Measurements from ENCODE around the gene DNPEP. TPM values are rescaled to one million over a fixed set of nuclear protein-coding genes. Genes with fewer than 3 reads are reported as not detected.

The DNPEP gene
- total and polyA plus RNA-seq, 2 donors (not counting 3 experiments of a cell fraction or from before 2014, with no cell fraction given), result 40.4 to 77.5 TPM

DNA sequence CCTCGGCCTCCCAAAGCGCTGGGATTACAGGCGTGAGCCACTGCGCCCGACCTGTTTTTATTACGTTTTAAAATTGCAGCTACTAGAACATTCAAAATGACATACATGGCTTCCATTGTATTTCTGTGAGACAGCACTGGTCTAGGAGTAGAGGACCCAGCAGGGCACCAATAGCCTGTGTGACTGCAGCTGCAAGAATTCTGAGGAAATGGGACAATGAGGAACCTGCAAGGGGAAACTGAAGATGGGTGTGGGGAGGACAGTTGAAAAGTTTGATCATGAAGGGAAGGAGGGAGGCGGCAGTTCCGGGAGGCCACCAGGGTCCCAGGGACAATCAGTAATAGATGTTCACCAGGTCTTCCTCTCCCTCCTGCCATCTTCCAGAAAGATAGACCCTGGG is 13.9 kb upstream of the DNPEP start:
- Histone ChIP-seq H3K4me3 (replicated peaks in 1 of 3; ENCODE audit: insufficient read depth in 1 of 3, low read depth in 1 of 3, low read length in 3 of 3) (no peak overlapping the region), H3K79me2 (ENCODE audit: control insufficient read depth, insufficient read depth, low read length) (no peaks in the 10 kb centered on the region), H3K9me3 (replicated peaks; ENCODE audit: control insufficient read depth, insufficient read depth, low read length) (no peaks in the 10 kb centered on the region), H2AFZ (ENCODE audit: low read depth, low read length) (no peak overlapping the region), H3K4me1 (ENCODE audit: control insufficient read depth, extremely low read depth, insufficient read depth, low read length) (no peaks in the 10 kb centered on the region), H3K36me3 (ENCODE audit: control insufficient read depth in 2 of 2, extremely low read depth in 1 of 2, insufficient read depth in 2 of 2, low read length in 2 of 2) (no peaks in the 10 kb centered on the region), H3K27ac (ENCODE audit: insufficient read depth, low read depth, low read length) (no peak overlapping the region), H3K27me3 (ENCODE audit: control insufficient read depth in 2 of 2, insufficient read depth in 2 of 2, low read length in 2 of 2) (peaks cover 0 to 1% of the 10 kb centered on the region in 2 experiments), H3K9ac (replicated peaks; ENCODE audit: extremely low read depth, insufficient read depth, low read length) (no peak overlapping the region), H3K4me2 (ENCODE audit: insufficient read depth, low read length) (no peak overlapping the region), H4K20me1 (replicated peaks; ENCODE audit: control insufficient read depth, extremely low read depth, insufficient read depth, low read length) (no peaks in the 10 kb centered on the region), H3K9me1 (replicated peaks; ENCODE audit: control insufficient read depth, extremely low read depth, insufficient read depth, low read length) (no peaks in the 10 kb centered on the region)
- DNase-seq (ENCODE audit: low read depth, low spot score), result no peak
- ChIA-PET CTCF (interaction anchor here (1.6 to 5.7 kb wide), 5 partner anchors 11 to 159 kb away, joined by 7 to 329 read pairs (median 41); partner anchors contain the start of gene DNPEP), POLR2A (interaction anchor here (0.5 to 1.6 kb wide), 2 partner anchors 14 to 128 kb away, joined by 4 to 5 read pairs; no protein-coding TSS in a partner anchor)
- TF ChIP-seq GATA2 (IDR thresholded peaks at IDR 0.05; ENCODE audit: insufficient read depth, insufficient read length, low read depth, low read length) (no peak), FOS (IDR thresholded peaks at IDR 0.05; ENCODE audit: borderline replicate concordance, insufficient read depth, low read length) (no peak), POLR2AphosphoS5 (IDR thresholded peaks at IDR 0.05; ENCODE audit: insufficient read depth, low read depth, low read length) (no peak), POLR2A (IDR thresholded peaks at IDR 0.05; ENCODE audit: low read depth, low read length) (no peak), EZH2 (IDR thresholded peaks at IDR 0.05; ENCODE audit: borderline replicate concordance, low read depth, low read length, severe bottlenecking) (no peak)
- TF ChIP-seq, protein P1, sequence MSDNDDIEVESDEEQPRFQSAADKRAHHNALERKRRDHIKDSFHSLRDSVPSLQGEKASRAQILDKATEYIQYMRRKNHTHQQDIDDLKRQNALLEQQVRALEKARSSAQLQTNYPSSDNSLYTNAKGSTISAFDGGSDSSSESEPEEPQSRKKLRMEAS (IDR thresholded peaks at IDR 0.05; ENCODE audit: insufficient read depth, insufficient read length), result no peak
- dilution Hi-C loops (cut with MboI; ENCODE audit: extremely low pct_ligation_motif_present, low sequenced_read_pairs) (no loop called here), intact Hi-C loops (cut with micrococcal nuclease) (loop anchor here (2.0 kb wide), 2 partner anchors 27 to 57 kb away; no protein-coding TSS in a partner anchor)
- FAIRE-seq, result no peak
- no TSS peak for BruUV-seq (replicated peaks)

DNA sequence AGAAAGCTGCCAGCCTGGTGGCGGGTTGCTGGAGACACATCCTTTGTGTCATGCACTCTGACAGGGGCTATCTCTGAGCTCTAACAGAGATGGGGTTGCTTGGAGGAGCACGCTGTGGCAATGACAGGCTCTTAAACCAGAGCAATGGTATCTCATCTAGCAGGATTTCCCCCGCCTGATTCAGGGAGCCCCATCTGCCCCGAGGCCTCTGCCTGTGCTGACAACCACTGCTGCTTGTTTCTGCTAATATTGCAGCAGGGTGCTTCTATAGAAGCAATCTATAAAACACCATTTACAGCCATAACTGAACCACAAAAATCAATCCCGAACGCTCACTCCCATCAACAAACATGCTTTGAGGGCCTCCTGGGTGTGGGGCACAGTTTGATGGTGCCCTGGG is 12.8 kb upstream of the DNPEP start:
- H3K9ac ChIP-seq (replicated peaks; ENCODE audit: extremely low read depth, insufficient read depth, low read length), result no peak overlapping the region
- no peak overlapping the region for H3K4me3 ChIP-seq (replicated peaks in 1 of 3; ENCODE audit: insufficient read depth in 1 of 3, low read depth in 1 of 3, low read length in 3 of 3)
- no peaks in the 10 kb centered on the region for H3K4me1 ChIP-seq (ENCODE audit: control insufficient read depth, extremely low read depth, insufficient read depth, low read length)
- intact Hi-C loops (cut with micrococcal nuclease), result no loop called here
- no peaks in the 10 kb centered on the region for H3K9me1 ChIP-seq (replicated peaks; ENCODE audit: control insufficient read depth, extremely low read depth, insufficient read depth, low read length)
- no peak for TF ChIP-seq FOS (IDR thresholded peaks at IDR 0.05; ENCODE audit: borderline replicate concordance, insufficient read depth, low read length)
- no peak for TF ChIP-seq POLR2A (IDR thresholded peaks at IDR 0.05; ENCODE audit: low read depth, low read length)
- TF ChIP-seq POLR2AphosphoS5 (IDR thresholded peaks at IDR 0.05; ENCODE audit: insufficient read depth, low read depth, low read length), result no peak
- no peak for TF ChIP-seq EZH2 (IDR thresholded peaks at IDR 0.05; ENCODE audit: borderline replicate concordance, low read depth, low read length, severe bottlenecking)
- no peak for TF ChIP-seq JUN (IDR thresholded peaks at IDR 0.05; ENCODE audit: borderline replicate concordance, insufficient read depth, insufficient read length, low read depth)
- TF ChIP-seq, protein P1 (IDR thresholded peaks at IDR 0.05; ENCODE audit: insufficient read depth, insufficient read length), result no peak
- no peak for TF ChIP-seq GATA2 (IDR thresholded peaks at IDR 0.05; ENCODE audit: insufficient read depth, insufficient read length, low read depth, low read length)
- TF ChIP-seq, protein P2, sequence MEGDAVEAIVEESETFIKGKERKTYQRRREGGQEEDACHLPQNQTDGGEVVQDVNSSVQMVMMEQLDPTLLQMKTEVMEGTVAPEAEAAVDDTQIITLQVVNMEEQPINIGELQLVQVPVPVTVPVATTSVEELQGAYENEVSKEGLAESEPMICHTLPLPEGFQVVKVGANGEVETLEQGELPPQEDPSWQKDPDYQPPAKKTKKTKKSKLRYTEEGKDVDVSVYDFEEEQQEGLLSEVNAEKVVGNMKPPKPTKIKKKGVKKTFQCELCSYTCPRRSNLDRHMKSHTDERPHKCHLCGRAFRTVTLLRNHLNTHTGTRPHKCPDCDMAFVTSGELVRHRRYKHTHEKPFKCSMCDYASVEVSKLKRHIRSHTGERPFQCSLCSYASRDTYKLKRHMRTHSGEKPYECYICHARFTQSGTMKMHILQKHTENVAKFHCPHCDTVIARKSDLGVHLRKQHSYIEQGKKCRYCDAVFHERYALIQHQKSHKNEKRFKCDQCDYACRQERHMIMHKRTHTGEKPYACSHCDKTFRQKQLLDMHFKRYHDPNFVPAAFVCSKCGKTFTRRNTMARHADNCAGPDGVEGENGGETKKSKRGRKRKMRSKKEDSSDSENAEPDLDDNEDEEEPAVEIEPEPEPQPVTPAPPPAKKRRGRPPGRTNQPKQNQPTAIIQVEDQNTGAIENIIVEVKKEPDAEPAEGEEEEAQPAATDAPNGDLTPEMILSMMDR (IDR thresholded peaks at IDR 0.05; ENCODE audit: extremely low read depth in 1 of 2, insufficient read depth in 1 of 2, low read depth in 1 of 2, low read length in 2 of 2), result no peak
- TF ChIP-seq MYC (IDR thresholded peaks at IDR 0.05; ENCODE audit: low read depth, low read length), result no peak
- ChIA-PET POLR2A (no interaction called here), CTCF (interaction anchor here (5.6 to 5.7 kb wide), 2 partner anchors 10 to 128 kb away, joined by 50 to 329 read pairs; partner anchors contain the start of gene DNPEP)
- BruUV-seq (replicated peaks), result no TSS peak
- H3K36me3 ChIP-seq (ENCODE audit: control insufficient read depth in 2 of 2, extremely low read depth in 1 of 2, insufficient read depth in 2 of 2, low read length in 2 of 2), result no peaks in the 10 kb centered on the region
- no peak overlapping the region for H3K27ac ChIP-seq (ENCODE audit: insufficient read depth, low read depth, low read length)
- no peak overlapping the region for H3K4me2 ChIP-seq (ENCODE audit: insufficient read depth, low read length)
- peaks cover 0 to 2% of the 10 kb centered on the region in 2 experiments for H3K27me3 ChIP-seq (ENCODE audit: control insufficient read depth in 2 of 2, insufficient read depth in 2 of 2, low read length in 2 of 2)
- H3K9me3 ChIP-seq (replicated peaks; ENCODE audit: control insufficient read depth, insufficient read depth, low read length), result no peaks in the 10 kb centered on the region
- FAIRE-seq (no peak), DNase-seq (ENCODE audit: low read depth, low spot score) (no peak)
- H2AFZ ChIP-seq (ENCODE audit: low read depth, low read length), result no peak overlapping the region
- dilution Hi-C loops (cut with MboI; ENCODE audit: extremely low pct_ligation_motif_present, low sequenced_read_pairs), result no loop called here
- no peaks in the 10 kb centered on the region for H4K20me1 ChIP-seq (replicated peaks; ENCODE audit: control insufficient read depth, extremely low read depth, insufficient read depth, low read length)
- no peaks in the 10 kb centered on the region for H3K79me2 ChIP-seq (ENCODE audit: control insufficient read depth, insufficient read depth, low read length)
